GM23338 (cell line): ENCODE measurements around the gene ANKRD61. TPM values are rescaled to one million over a fixed set of nuclear protein-coding genes. Genes with fewer than 3 reads are reported as not detected.

ENCODE experiments used
- ATAC-seq: fragments of 200-7000 bp; cut with Tn5 transposase; 3 replicates; pipeline ENCODE4 v1.9.1; 2020
- DNase-seq: peaks from one replicate; pipeline ENCODE4 v3.0.0-alpha.2; 2015; ENCODE audit warnings: low spot score
- H2AFZ ChIP-seq: fragments of 200-600 bp; sonication (generic); 2 replicates; pipeline ENCODE4 v1.8.0; 2016; ENCODE audit warnings: antibody characterized with exemption, mild to moderate bottlenecking, moderate library complexity
- H3F3A ChIP-seq: fragments of 200-600 bp; sonication (generic); replicated peaks from 2 replicates; pipeline ENCODE4 v1.8.0; 2017; ENCODE audit warnings: antibody characterized with exemption, mixed run types, low read depth
- H3K27ac ChIP-seq: fragments of 200-600 bp; sonication (generic); 2 replicates; pipeline ENCODE4 v1.6.1; 2016; ENCODE audit warnings: low read depth
- H3K27me3 ChIP-seq: fragments of 200-600 bp; sonication (generic); 2 replicates; pipeline ENCODE4 v1.8.0; 2016; ENCODE audit warnings: mild to moderate bottlenecking, mixed run types, moderate library complexity; ENCODE audit not compliant: insufficient read depth
- H3K36me3 ChIP-seq: fragments of 200-600 bp; sonication (generic); 2 replicates; pipeline ENCODE4 v1.8.0; 2016; ENCODE audit warnings: mild to moderate bottlenecking; ENCODE audit not compliant: insufficient read depth
- H3K4me1 ChIP-seq: fragments of 200-600 bp; sonication (generic); 2 replicates; pipeline ENCODE4 v1.8.0; 2016; ENCODE audit warnings: mild to moderate bottlenecking, moderate library complexity; ENCODE audit not compliant: insufficient read depth
- H3K4me2 ChIP-seq: fragments of 200-600 bp; sonication (generic); 2 replicates; pipeline ENCODE4 v1.7.1; 2017; ENCODE audit warnings: mixed run types
- H3K4me3 ChIP-seq: fragments of 200-600 bp; sonication (generic); 2 replicates; pipeline ENCODE4 v1.6.1; 2016; ENCODE audit warnings: mixed run types
- H3K79me2 ChIP-seq: fragments of 200-600 bp; sonication (generic); replicated peaks from 2 replicates; pipeline ENCODE4 v1.8.0; 2017; ENCODE audit warnings: mild to moderate bottlenecking; ENCODE audit not compliant: insufficient read depth
- H3K9me2 ChIP-seq: fragments of 200-600 bp; sonication (generic); 2 replicates; pipeline ENCODE4 v1.8.0; 2017; ENCODE audit not compliant: insufficient read depth
- H4K20me1 ChIP-seq: fragments of 200-600 bp; sonication (generic); replicated peaks from 2 replicates; pipeline ENCODE4 v1.8.0; 2017; ENCODE audit warnings: mild to moderate bottlenecking; ENCODE audit not compliant: insufficient read depth
- H3K27ac Mint-ChIP-seq: 2 replicates; pipeline ENCODE4 v1.8.0; 2020; ENCODE audit warnings: inconsistent platforms, mild to moderate bottlenecking, moderate library complexity, mixed read lengths
- H3K27me3 Mint-ChIP-seq: 3 replicates; pipeline ENCODE4 v1.8.0; 2022; ENCODE audit warnings: low read depth, mild to moderate bottlenecking, moderate library complexity, mixed read lengths, inconsistent platforms; ENCODE audit not compliant: insufficient read depth, poor library complexity
- H3K36me3 Mint-ChIP-seq: 3 replicates; pipeline ENCODE4 v1.8.0; 2021; ENCODE audit warnings: low read depth, mild to moderate bottlenecking, inconsistent platforms, moderate library complexity, mixed read lengths
- H3K4me1 Mint-ChIP-seq: 3 replicates; pipeline ENCODE4 v1.8.0; 2020; ENCODE audit warnings: mild to moderate bottlenecking, inconsistent platforms, mixed read lengths
- H3K4me3 Mint-ChIP-seq: 3 replicates; pipeline ENCODE4 v1.8.0; 2021; ENCODE audit warnings: moderate library complexity, mild to moderate bottlenecking, inconsistent platforms, mixed read lengths
- H3K9me3 Mint-ChIP-seq: 3 replicates; pipeline ENCODE4 v1.8.0; 2020; ENCODE audit warnings: moderate library complexity, mild to moderate bottlenecking, inconsistent platforms, mixed read lengths
- EZH2phosphoT487 ChIP-seq: fragments of 200-600 bp; sonication (generic); IDR thresholded peaks from one replicate; pipeline ENCODE4 v1.8.1; 2018; ENCODE audit warnings: antibody characterized with exemption; ENCODE audit not compliant: unreplicated experiment
- POLR2AphosphoS5 ChIP-seq: IDR thresholded peaks from 2 replicates; pipeline ENCODE4 v1.6.1; 2016; ENCODE audit warnings: antibody characterized with exemption, low read depth
- STAT1 ChIP-seq: IDR thresholded peaks from one replicate; pipeline ENCODE4 v1.6.1; 2016; ENCODE audit warnings: antibody characterized with exemption; ENCODE audit not compliant: unreplicated experiment
- polyA plus RNA-seq: library from polyadenylated mRNA; unstranded; fragments of >200 nt; fragmentation: Nextera tagmentation; extraction: Ambion mirVana; gene quantifications from 2 replicates; pipeline ENCODE4 v1.2.1, GENCODE V29; 2016
- total RNA-seq: library from RNA; depleted of rRNA; stranded (reverse); fragments of >200 nt; shearing (Covaris generic); gene quantifications from 2 replicates; pipeline ENCODE4 v1.2.3, GENCODE V29; 2014
- TF ChIP-seq, protein P1 (sequence below): IDR thresholded peaks from 2 replicates; pipeline ENCODE4 v1.6.1; 2016; ENCODE audit warnings: antibody characterized with exemption
- TF ChIP-seq, protein P2 (sequence below): fragments of 250-450 bp; sonication (Bioruptor Pico); IDR thresholded peaks from 2 replicates; pipeline ENCODE4 v1.5.0; 2020; ENCODE audit warnings: mild to moderate bottlenecking, moderate library complexity
- TF ChIP-seq, protein P3 (sequence below), 2 experiments: fragments of 200-600 bp in 1 of 2; sonication (generic) in 1 of 2; conservative IDR thresholded peaks; 2 replicates each; pipeline versions ENCODE4 v1.5.1 to v1.6.1; 2016 to 2017; ENCODE audit warnings: antibody characterized with exemption in 2 of 2, low read depth in 2 of 2, mild to moderate bottlenecking in 2 of 2, moderate library complexity in 1 of 2
- TF ChIP-seq, protein P4 (sequence below): IDR thresholded peaks from one replicate; pipeline ENCODE4 v1.6.1; 2018; ENCODE audit warnings: antibody characterized with exemption; ENCODE audit not compliant: unreplicated experiment

Gene ANKRD61
- total and polyA plus RNA-seq, 2 experiments from 2014 or later = 0.42 to 1.2 TPM

DNA sequence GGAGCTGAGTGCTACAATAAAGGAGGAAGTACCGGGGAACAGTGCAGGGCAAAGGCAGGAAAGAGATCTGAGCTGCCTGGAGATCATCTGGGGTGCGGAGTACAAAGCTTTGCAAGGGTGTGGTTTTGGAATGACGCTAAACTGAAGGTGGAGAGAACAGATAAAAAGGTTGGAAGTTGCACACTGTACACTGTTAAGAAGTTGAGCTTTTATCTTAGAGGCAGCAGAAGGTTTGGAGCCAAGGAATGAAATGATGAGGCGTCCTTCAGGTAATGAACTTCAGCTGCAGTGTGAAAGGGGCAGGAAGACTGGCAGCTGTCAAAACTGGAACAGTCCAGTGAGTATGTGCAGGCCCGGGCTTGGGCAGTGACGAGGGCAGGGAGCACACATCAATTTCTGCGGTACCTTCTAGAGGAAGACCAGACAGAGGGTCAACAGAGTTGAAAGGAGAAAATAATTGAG, 7.2 kb upstream of the ANKRD61 start:
- H3K79me2 ChIP-seq = peaks cover 4% of the 10 kb centered on the region; the same call in 1 of the 2 replicates
- H4K20me1 ChIP-seq = peaks cover 27% of the 10 kb centered on the region
- Mint-ChIP-seq H3K36me3 (peaks cover 100% of the 10 kb centered on the region), H3K4me1 (peaks cover 4% of the 10 kb centered on the region; the same call in 2 of the 3 replicates), H3K9me3 (no peaks in the 10 kb centered on the region; the same call in 2 of the 3 replicates), H3K27me3 (no peaks in the 10 kb centered on the region), H3K27ac (no peak overlapping the region), H3K4me3 (no peak overlapping the region)
- H3K27me3 ChIP-seq = no peaks in the 10 kb centered on the region
- no peaks in the 10 kb centered on the region for H3K4me1 ChIP-seq
- peaks cover 12% of the 10 kb centered on the region; the same call in 1 of the 2 replicates for H3F3A ChIP-seq
- no peak overlapping the region for H3K4me3 ChIP-seq
- H3K27ac ChIP-seq = no peak overlapping the region
- H2AFZ ChIP-seq = no peak overlapping the region
- ATAC-seq = no peak
- TF ChIP-seq, protein P1, sequence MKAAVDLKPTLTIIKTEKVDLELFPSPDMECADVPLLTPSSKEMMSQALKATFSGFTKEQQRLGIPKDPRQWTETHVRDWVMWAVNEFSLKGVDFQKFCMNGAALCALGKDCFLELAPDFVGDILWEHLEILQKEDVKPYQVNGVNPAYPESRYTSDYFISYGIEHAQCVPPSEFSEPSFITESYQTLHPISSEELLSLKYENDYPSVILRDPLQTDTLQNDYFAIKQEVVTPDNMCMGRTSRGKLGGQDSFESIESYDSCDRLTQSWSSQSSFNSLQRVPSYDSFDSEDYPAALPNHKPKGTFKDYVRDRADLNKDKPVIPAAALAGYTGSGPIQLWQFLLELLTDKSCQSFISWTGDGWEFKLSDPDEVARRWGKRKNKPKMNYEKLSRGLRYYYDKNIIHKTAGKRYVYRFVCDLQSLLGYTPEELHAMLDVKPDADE = no peak
- no peak for TF ChIP-seq POLR2AphosphoS5
- TF ChIP-seq, protein P2, sequence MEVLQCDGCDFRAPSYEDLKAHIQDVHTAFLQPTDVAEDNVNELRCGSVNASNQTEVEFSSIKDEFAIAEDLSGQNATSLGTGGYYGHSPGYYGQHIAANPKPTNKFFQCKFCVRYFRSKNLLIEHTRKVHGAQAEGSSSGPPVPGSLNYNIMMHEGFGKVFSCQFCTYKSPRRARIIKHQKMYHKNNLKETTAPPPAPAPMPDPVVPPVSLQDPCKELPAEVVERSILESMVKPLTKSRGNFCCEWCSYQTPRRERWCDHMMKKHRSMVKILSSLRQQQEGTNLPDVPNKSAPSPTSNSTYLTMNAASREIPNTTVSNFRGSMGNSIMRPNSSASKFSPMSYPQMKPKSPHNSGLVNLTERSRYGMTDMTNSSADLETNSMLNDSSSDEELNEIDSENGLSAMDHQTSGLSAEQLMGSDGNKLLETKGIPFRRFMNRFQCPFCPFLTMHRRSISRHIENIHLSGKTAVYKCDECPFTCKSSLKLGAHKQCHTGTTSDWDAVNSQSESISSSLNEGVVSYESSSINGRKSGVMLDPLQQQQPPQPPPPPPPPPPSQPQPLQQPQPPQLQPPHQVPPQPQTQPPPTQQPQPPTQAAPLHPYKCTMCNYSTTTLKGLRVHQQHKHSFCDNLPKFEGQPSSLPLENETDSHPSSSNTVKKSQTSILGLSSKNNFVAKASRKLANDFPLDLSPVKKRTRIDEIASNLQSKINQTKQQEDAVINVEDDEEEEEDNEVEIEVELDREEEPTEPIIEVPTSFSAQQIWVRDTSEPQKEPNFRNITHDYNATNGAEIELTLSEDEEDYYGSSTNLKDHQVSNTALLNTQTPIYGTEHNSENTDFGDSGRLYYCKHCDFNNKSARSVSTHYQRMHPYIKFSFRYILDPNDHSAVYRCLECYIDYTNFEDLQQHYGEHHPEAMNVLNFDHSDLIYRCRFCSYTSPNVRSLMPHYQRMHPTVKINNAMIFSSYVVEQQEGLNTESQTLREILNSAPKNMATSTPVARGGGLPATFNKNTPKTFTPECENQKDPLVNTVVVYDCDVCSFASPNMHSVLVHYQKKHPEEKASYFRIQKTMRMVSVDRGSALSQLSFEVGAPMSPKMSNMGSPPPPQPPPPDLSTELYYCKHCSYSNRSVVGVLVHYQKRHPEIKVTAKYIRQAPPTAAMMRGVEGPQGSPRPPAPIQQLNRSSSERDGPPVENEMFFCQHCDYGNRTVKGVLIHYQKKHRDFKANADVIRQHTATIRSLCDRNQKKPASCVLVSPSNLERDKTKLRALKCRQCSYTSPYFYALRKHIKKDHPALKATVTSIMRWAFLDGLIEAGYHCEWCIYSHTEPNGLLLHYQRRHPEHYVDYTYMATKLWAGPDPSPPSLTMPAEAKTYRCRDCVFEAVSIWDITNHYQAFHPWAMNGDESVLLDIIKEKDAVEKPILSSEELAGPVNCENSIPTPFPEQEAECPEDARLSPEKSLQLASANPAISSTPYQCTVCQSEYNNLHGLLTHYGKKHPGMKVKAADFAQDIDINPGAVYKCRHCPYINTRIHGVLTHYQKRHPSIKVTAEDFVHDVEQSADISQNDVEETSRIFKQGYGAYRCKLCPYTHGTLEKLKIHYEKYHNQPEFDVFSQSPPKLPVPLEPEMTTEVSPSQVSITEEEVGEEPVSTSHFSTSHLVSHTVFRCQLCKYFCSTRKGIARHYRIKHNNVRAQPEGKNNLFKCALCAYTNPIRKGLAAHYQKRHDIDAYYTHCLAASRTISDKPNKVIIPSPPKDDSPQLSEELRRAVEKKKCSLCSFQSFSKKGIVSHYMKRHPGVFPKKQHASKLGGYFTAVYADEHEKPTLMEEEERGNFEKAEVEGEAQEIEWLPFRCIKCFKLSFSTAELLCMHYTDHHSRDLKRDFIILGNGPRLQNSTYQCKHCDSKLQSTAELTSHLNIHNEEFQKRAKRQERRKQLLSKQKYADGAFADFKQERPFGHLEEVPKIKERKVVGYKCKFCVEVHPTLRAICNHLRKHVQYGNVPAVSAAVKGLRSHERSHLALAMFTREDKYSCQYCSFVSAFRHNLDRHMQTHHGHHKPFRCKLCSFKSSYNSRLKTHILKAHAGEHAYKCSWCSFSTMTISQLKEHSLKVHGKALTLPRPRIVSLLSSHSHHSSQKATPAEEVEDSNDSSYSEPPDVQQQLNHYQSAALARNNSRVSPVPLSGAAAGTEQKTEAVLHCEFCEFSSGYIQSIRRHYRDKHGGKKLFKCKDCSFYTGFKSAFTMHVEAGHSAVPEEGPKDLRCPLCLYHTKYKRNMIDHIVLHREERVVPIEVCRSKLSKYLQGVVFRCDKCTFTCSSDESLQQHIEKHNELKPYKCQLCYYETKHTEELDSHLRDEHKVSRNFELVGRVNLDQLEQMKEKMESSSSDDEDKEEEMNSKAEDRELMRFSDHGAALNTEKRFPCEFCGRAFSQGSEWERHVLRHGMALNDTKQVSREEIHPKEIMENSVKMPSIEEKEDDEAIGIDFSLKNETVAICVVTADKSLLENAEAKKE (CRISPR knock-in tag) = no peak
- TF ChIP-seq STAT1 = no peak
- no peak for TF ChIP-seq EZH2phosphoT487
- TF ChIP-seq, protein P3, sequence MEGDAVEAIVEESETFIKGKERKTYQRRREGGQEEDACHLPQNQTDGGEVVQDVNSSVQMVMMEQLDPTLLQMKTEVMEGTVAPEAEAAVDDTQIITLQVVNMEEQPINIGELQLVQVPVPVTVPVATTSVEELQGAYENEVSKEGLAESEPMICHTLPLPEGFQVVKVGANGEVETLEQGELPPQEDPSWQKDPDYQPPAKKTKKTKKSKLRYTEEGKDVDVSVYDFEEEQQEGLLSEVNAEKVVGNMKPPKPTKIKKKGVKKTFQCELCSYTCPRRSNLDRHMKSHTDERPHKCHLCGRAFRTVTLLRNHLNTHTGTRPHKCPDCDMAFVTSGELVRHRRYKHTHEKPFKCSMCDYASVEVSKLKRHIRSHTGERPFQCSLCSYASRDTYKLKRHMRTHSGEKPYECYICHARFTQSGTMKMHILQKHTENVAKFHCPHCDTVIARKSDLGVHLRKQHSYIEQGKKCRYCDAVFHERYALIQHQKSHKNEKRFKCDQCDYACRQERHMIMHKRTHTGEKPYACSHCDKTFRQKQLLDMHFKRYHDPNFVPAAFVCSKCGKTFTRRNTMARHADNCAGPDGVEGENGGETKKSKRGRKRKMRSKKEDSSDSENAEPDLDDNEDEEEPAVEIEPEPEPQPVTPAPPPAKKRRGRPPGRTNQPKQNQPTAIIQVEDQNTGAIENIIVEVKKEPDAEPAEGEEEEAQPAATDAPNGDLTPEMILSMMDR (conservative IDR thresholded peaks at IDR 0.05; ENCODE audit: low read depth in 2 of 2) = no peak
- TF ChIP-seq, protein P4, sequence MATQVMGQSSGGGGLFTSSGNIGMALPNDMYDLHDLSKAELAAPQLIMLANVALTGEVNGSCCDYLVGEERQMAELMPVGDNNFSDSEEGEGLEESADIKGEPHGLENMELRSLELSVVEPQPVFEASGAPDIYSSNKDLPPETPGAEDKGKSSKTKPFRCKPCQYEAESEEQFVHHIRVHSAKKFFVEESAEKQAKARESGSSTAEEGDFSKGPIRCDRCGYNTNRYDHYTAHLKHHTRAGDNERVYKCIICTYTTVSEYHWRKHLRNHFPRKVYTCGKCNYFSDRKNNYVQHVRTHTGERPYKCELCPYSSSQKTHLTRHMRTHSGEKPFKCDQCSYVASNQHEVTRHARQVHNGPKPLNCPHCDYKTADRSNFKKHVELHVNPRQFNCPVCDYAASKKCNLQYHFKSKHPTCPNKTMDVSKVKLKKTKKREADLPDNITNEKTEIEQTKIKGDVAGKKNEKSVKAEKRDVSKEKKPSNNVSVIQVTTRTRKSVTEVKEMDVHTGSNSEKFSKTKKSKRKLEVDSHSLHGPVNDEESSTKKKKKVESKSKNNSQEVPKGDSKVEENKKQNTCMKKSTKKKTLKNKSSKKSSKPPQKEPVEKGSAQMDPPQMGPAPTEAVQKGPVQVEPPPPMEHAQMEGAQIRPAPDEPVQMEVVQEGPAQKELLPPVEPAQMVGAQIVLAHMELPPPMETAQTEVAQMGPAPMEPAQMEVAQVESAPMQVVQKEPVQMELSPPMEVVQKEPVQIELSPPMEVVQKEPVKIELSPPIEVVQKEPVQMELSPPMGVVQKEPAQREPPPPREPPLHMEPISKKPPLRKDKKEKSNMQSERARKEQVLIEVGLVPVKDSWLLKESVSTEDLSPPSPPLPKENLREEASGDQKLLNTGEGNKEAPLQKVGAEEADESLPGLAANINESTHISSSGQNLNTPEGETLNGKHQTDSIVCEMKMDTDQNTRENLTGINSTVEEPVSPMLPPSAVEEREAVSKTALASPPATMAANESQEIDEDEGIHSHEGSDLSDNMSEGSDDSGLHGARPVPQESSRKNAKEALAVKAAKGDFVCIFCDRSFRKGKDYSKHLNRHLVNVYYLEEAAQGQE = no peak
- no peak overlapping the region for H3K4me2 ChIP-seq
- no peak for DNase-seq
- H3K36me3 ChIP-seq = peaks cover 70% of the 10 kb centered on the region
- H3K9me2 ChIP-seq = no peaks in the 10 kb centered on the region
